ENCODE results near the gene THAP4.
A peak's percentile ranks its signal among the peaks of the same experiment; 100 is the strongest.

Gene THAP4

DNA sequence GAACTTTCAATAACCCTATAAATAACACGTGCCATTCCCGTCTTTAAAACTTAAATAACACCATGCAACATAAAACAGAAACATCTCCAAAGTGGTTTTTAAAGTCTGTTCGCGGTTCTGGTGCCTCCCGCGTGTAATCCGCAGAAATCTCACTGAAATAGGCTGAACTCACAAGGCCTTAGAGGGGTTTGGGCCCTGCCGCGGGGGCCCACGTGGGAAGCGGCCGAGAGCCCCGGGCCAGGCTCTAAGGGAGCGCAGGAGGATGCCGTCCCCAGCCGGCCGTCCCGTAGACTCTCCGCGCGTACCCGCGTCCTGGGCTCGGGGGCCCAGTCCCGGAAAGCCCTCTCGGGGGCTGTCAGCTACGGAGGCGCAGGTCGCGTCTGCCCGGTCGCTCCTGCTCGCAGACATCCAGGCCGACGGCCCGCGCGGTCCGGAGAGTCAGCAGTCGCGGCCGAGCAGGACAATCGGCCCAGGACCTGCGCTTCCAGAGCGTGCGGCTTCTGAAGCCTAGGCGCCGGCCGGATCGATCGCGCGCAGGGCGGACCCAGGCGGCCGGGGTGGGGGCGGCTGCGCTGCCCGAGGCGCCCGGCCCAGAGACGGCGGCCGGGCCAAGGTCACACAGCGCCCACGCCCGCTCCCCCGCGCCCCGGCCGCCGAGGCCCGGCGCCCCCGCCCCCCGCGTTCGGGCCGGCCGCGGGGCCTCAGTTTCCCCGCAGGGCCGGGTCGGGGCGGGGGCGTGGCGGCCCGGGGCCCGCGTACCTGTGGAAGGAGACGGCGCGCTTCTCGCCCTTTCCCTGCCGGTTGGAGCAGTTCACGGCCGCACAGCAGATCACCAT is 558 bp downstream of the THAP4 start:
- peak; percentile 16 for DNase-seq

DNA sequence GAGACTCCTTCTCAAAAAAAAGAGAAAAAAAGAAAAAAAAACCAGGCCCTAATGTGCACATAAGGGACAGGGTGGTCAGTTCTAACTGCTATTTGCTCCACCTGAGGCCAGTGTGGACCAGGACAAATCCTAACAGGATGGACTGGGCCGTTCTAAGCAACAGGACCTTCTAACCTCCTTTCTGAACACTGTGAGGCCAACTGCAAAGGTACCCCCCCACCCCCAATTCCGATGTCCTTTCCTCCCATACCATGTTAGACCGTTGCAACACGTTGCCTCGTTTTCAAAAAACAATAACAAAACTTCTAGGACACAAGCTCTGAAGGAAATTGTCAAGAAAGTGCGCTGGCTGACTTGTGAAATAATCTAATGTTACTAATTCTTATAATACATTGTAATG is 1.2 kb downstream of the THAP4 start:
- DNase-seq = no peak

DNA sequence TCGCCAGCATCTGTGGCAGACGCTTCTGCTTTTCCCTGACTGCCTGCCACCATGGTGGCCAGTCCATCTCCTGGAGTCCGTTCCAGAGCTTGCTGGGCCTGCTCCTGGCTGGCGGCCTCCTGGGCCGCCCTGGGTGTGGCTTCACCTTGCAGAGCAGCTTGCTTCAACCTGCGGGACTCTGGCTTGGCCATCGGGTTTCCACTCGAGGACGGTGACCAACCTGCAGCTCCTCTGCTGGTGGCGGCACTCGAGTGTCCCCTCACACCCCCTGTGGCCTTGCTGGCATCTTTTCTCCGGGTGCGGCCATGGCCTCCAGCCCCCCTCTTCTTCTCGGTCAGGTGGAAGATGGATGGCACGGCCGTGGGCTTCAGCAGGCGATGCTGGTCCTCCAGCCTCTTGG is 3.4 kb downstream of the THAP4 start:
- DNase-seq = no peak

DNA sequence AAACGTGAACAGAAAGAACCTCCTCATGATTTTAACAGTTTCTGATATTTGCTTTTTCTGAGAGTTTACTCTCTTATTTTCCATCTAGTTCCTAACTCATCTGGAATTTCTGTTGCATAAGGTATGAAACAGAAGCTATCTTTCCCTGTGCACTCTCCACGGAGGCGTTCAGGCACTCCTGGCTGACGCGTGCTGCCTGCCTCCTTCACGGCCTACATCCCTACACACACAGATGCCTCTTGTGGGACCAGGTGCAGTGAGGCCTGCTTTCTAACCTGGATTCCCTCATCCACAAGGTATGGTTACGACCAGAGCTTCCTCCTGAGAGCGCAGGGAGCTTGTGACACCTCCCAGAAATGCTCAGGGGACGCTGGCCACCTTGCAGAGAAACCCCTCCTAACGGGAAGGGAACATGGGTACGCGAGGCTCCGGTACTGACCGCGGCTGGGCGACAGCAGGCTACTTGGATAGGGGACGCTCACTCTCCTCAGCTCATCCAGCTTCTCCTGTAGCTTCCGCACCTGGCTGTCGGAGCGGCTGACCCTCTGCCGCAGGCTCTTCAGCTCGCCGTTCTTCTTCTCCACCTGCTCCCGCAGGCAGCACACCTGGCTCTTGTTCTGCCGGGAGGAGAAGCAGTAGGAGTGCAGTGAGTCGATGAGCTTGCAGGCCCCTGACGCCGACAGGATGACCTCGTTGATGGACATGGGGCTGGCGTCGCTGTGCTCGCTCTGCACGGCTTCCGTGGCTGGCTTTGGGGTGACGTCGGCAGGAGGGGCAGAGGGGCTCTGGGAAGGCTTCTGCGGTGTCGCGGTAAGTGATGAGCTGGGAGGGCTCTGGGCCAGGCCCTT is 4.3 kb downstream of the THAP4 start:
- no peak for DNase-seq

- no peak for DNase-seq
These were observed 7.1 kb downstream of the THAP4 start for GRCh38 chr2:241629762-241630435.

- no peak for DNase-seq
These were observed 9.3 kb downstream of the THAP4 start for GRCh38 chr2:241627675-241628074.

GRCh38 chr2:241620419-241620769 is 16.6 kb downstream of the THAP4 start:
- peak; percentile 76 for DNase-seq

DNA sequence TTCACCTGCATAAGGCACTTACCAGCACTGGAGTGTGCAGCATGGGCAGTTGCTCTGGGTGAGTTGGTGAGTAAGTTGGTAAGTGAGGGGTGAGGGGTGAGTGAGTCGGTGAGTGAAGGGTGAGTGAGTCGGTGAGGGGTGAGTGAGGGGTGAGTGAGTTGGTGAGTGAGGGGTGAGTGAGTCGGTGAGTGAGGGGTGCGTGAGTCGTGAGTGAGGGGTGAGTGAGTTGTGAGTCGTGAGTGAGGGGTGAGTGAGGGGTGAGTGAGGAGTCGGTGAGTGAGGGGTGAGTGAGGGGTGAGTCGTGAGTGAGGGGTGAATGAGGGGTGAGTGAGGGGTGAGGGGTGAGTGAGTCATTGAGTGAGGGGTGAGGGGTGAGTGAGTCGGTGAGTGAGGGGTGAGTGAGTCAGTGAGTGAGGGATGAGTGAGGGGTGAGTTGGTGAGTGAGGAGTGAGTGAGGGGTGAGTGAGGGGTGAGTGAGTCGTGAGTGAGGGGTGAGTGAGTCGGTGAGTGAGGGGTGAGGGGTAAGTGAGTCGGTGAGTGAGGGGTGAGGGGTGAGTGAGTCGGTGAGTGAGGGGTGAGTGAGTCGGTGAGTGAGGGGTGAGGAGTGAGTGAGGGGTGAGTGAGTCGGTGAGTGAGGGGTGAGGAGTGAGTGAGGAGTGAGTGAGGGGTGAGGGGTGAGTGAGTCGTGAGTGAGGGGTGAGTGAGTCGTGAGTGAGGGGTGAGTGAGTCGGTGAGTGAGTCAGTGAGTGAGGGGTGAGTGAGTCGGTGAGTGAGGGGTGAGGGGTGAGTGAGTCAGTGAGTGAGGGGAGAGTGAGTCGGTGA is 17.1 kb downstream of the THAP4 start:
- DNase-seq = peak; percentile 33

GRCh38 chr2:241618829-241619228 is 18.1 kb downstream of the THAP4 start:
- DNase-seq = no peak

DNA sequence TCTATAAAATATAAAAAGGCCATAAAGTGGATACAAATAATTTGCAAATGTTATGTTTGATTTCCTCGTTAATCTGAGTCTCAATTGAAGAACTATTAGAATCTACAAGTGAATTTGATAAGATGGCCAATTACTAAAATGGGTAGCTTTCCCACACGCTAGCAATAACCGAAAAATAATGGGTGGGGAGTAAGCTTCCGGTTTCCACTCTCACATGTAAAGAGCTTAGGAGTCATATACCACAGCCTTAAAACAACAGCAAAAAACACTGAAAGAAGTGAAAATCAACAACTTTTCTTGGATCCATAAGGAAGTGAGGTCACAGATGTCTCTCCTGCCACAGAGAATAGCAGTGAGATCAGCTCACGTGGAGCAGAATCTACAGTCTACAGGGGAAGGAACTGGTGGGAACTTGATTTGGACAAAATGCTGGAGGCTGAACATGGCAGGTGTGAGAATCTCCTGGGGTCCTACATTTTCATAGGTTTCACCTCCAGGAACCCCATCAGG is 18.6 kb downstream of the THAP4 start:
- no peak for DNase-seq

- DNase-seq = no peak
These were observed 19.4 kb downstream of the THAP4 start for GRCh38 chr2:241617431-241618154.

DNA sequence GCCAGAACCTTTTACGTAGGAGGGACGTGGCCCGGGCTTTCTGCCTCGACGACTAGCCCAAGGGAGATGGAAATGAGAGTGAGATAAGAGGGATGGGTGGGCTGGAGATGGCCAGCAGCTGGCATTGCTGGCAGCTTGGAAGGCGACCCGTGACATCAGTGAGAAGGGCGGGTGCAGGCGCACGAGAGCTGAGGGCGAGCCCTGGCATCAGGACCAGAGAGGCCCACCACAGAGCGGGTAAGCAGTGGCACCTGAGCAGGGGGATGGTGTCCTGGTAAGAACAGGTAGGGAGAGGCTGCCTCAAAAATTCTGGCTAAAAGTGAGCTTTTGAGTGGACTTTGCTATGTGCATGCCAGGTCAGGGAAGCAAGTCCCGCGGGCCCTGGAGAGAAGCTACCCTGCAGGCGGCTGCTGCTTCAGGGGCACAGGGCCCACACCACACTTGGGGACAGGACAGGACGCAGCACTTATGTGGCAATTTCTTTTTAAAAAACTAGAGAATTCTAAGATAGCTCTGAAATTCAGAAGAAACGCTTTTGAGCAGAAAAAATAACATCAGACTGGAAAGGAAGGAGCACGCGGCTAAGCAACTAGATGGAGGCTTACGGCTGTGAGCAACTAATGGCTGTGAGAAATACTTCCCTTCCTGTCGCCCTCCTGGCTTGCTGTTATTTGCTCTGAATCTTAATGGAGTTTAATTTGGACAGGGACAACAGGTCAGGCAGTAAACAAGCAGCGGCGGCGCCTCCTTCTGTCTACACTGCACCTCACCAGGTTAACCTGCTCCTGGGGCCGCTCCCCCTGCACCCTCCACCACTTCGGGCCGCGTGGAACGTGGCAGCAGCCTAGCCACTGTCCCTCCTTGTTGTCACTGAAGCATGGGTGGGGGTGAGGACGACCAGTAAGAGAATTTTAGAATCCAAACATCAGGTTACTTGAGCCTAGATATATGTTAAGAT is 20.5 kb downstream of the THAP4 start:
- DNase-seq = no peak

DNA sequence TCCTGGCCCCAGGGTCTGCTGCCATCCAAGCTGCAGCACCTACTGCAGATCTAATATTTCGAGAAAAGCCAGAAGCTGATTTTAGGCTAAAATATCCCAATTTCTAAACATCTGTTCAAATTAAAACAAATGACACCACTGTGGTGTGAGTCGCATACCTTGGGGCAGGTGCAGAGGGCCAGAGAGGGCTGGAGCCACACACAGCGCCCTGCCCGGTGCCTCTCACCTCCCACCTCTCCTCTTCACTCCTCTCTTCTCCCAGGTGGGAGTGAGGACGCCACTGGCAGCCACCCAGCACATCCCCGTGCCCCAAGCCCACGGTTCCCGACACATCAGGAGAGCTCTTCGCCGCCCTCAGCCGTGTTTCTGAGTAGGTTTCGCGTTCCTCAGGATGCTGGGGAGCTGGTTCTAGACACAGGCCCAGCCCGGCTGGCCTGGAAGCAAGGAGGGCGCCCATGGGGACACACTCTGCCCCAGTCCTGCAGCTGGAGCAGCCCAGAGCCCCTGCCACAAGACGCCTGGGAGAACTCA is 21.4 kb downstream of the THAP4 start:
- DNase-seq = no peak

- no peak for DNase-seq
These were observed 21.9 kb downstream of the THAP4 start for GRCh38 chr2:241615041-241615440.

DNA sequence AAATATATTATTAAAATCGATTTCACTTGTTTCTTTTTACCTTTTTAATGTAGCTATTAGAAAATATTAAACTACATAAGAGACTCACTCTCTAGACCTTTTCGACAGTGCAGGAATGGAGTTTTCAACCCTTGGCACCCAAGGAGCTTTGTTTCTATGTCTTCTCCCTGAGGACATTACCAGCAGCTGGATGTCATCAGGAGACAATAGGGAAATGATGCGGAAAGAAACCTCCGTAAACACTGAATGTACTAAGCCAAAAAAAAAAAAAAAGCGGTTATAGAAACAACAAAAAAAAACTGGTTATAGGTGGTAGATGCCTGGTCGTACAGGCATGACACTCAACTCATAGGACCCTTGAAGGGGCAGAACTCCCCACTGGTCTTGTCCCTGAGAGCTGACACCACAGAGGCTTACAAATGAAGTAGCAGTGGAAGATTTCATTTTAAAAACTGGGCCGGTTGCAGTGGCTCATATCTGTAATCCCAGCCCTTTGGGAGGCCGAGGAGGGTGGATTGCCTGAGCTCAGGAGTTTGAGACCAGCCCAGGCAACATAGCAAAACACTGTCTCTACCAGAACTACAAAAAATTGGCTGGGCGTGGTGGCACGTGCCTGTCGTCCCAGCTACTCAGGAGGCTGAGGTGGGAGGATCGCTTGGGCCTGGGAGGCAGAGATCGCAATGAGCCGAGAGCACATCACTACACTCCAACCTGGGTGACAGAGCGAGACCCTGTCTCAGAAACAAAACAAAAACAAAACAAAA is 23.8 kb downstream of the THAP4 start:
- no peak for DNase-seq

DNA sequence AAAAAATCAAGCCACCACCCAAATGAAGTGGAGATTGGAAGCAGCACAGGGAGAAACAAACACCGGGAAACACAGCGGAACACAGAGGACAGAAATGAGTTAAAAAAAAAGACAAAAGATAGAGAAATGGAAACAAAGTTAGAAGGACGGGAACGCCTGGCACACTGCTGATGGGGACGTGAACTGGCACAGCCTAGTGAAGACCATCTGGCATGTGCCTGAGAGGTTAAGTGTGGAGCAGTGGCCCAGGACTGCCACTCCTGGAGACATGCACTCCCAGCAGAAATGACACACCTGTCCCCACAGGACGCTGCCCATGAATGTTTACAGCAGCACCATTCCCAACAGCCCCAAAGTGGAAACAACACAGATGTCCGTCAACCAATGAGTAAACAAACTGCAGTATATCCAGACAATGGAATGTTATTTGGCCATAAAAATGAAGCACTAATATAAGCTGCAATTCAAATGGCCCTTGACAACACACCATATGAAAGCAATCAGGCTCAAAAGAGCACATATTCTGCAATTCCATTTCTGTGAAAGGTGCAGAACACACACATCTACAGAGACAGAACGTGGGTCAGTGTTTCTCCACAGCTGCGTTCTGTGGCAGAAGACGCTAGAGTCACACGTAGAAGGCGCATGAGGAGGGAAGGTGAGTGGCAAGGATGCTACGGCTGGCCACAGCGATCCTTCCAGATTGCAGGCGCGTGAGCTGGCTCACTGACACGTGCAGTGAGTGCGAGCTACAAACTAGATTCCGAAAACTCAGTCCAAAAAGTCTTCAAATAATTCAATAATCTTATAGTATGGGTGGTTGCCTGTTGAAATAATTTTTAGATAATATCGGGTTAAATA is 24.6 kb downstream of the THAP4 start:
- no peak for DNase-seq

DNA sequence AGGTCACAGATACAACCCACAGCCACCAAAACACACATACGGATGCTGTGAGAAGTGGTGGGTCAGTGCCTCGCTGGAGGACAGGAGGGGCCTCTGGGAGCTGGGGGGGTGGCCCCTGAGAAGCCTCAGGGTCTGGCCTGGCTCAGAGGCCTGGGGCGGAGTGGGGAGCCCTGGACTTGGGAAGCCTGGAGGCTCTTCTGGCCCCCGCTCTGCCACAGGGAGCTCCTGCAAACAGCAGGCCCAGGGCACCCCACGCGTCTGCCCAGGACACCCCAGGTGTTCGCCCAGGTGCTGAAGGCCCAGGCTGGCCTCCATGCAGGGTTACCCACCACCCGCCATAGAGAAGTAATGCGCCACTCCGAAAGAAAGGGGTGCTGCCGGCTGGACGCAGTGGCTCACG is 25.9 kb downstream of the THAP4 start:
- DNase-seq = no peak
